Keratinocyte (primary cell): ENCODE measurements around the gene SYT15.
"Not testable (repeated sequence)": the region's sequence is repeated elsewhere in the genome, so short reads cannot be mapped to it uniquely, and the experiment has no call there.

Experiments used
- CTCF ChIP-seq, 3 experiments: IDR thresholded peaks in 1 of 3; conservative IDR thresholded peaks in 1 of 3; optimal IDR thresholded peaks in 1 of 3; 2 replicates in 2 of 3; 3 replicates in 1 of 3; pipeline versions ENCODE3 to v1.5.1; 2011; ENCODE audit warnings: low read length in 3 of 3, mild to moderate bottlenecking in 3 of 3, moderate library complexity in 2 of 3, control low read depth in 1 of 3, inconsistent platforms in 1 of 3; ENCODE audit not compliant: insufficient read depth in 2 of 3; ENCODE audit errors: extremely low read depth in 1 of 3
- EZH2 ChIP-seq: IDR thresholded peaks from one replicate; pipeline ENCODE4 v1.6.1; 2012; ENCODE audit warnings: inconsistent platforms, mild to moderate bottlenecking, low read length, moderate library complexity

- TF ChIP-seq EZH2; CTCF (optimal IDR thresholded peaks at IDR 0.05 in 1 of 3, IDR thresholded peaks at IDR 0.05 in 1 of 3, conservative IDR thresholded peaks at IDR 0.05 in 1 of 3; ENCODE audit: extremely low read depth in 1 of 3, insufficient read depth in 2 of 3, low read length in 3 of 3): not testable (repeated sequence)
Measured at GRCh38 chr10:46597616-46598246, 18.8 kb downstream of the SYT15 start.
